ENCODE measurements around the gene ASTN2.

The ASTN2 gene

DNA sequence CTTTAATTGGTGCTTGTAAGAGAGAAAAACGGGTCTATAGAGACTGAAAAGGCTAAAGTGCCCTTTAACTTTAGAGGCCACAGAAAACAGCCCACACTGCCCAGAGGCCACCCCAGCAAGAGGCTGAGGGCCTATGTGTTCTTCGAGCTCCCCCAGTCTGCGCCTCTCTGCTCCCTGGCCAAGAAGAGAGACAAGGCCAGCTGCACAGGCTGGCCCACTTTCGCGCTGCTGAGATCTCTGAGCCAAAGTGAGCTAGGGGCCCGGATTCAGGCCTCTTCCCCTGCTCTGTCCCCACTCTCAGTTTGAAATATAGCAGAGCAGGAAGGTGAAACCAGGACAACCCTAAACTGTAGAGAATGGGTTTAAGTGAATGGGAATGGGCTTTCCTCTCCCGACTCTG, 859.7 kb downstream of the ASTN2 start:
- in situ Hi-C loops (cut with MboI; ENCODE audit: low sequenced_read_pairs), result loop anchor here (25.0 kb wide), 1 partner anchor 393 kb away; the partner anchor contains the start of gene PAPPA

- in situ Hi-C loops (cut with MboI; ENCODE audit: low sequenced_read_pairs), result loop anchor here (25.0 kb wide), 1 partner anchor 389 kb away; the partner anchor contains the start of gene PAPPA
Measured at GRCh38 chr9:116550696-116551436, 864.0 kb downstream of the ASTN2 start.

GRCh38 chr9:116549786-116550660, 864.8 kb downstream of the ASTN2 start:
- in situ Hi-C loops (cut with MboI; ENCODE audit: low sequenced_read_pairs), result loop anchor here (25.0 kb wide), 1 partner anchor 388 kb away; the partner anchor contains the start of gene PAPPA

DNA sequence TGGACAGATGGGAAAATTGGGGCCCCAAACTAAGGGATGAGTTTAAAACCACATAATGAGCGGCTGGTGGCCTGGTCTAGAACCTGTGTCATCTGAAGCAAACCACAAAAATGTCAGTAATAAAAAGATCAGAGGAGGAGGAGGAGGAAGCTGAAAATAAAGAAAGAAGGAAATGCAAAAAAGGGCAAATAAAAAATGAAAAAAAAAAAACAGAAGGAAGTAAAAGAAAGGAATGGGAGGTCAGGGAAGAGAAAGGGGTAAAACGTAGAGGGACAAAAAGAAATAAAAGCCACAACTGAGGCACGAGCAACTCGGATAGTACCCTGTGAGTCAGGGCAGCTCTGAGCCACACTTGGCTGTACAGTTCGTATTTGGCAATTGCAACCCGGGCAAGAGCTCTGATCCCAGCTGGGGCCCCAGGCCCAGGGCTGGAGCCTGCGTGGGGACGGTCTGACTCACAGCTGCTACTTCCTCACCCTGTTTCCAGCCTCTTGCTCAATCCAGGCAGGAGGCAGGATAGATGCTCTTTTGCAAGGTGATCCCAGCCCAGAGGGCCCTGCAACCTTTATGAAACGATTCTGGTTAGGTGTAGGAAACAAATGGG, 865.7 kb downstream of the ASTN2 start:
- in situ Hi-C loops (cut with MboI; ENCODE audit: low sequenced_read_pairs), result no loop called here

GRCh38 chr9:116547729-116548426, 867.0 kb downstream of the ASTN2 start:
- in situ Hi-C loops (cut with MboI; ENCODE audit: low sequenced_read_pairs), result no loop called here

DNA sequence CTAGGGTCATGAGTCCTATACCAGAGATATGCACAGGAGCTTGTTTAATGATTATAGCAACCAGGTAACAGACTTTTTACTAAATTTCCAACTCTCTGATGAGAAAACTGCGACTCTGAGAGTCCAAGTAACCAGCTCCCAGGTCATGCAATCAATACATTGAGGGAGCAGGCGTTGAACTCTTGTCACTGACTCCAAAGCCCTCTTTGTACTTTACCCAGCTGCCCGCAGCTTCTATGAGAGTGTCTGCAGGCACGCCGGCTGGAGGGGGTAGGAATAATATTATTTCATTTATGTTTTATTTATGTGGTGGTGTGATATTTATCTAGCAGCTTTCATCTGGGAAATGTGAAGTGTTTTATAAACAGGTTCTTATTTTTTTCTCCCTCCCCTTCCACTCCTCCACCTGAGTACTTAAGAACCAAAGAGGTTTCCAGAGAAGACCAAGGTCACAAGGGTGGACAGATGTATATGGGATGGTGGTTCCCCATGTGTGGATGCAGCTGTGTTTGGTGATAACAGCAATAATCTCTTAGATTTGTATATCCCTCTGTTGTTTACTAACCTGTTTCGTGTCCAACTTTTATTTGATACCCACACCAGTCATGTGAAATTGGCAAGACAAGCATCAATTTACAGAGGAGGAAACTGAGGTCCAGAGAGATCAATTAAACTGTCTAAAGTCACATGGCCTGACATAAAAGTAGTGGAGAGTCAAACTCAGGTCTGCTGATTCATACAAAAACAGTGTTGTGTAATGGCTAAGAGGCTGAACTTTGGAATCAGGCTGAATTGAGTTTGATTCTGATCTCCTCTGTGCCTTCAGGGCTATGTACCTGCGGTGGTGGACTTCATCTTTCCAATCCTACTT, 867.9 kb downstream of the ASTN2 start:
- in situ Hi-C loops (cut with MboI; ENCODE audit: low sequenced_read_pairs), result no loop called here

DNA sequence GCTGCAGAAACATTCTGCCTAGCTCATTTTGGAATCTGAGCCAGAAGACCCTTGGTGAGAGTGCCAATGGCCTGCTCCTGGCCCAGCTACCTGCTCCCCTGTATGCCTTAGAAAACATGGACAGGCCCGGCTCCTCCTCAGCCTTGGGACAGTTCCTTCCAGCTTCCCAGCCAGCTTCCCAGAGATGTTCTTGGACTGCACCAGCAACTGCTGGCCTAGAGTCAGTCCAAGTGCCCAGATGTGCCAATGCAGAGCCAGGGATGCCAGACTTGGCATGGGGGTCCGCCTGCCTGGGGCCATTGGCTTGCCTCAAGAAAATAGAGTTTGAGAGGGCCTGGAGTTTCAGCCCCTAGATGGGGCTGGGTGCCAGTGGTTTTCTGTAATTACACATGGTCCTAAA, 870.0 kb downstream of the ASTN2 start:
- in situ Hi-C loops (cut with MboI; ENCODE audit: low sequenced_read_pairs), result no loop called here

DNA sequence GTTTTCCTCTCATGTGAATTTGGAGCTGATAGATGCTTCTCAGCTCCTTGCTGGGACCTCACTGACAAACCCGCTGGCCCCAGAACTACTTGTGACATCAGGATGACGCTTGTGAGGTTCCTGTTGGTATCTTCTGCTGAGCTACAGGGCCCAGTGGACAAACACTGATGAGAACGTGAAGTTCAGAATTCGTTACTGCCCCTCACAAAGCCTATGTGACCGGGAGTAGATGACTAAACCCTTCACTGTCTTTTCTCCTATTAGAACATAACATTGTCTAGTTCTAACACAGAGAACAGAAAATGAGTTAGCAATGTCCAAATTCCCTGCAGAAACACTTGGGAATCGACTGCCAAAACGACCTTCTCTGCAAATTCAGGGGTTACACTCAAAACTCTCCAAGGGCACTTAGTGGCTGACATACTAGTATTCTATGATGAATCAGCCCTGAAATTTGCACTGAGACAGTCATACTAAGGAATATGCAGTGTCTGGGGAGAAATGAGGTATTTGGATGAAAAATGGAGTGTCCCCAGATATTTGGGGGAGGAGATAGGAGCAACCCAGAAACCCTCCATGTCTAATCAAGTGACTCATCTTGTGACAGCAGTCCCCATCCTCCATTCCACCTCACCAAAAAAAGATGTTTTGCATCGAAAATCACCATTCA, 871.0 kb downstream of the ASTN2 start:
- in situ Hi-C loops (cut with MboI; ENCODE audit: low sequenced_read_pairs), result no loop called here

DNA sequence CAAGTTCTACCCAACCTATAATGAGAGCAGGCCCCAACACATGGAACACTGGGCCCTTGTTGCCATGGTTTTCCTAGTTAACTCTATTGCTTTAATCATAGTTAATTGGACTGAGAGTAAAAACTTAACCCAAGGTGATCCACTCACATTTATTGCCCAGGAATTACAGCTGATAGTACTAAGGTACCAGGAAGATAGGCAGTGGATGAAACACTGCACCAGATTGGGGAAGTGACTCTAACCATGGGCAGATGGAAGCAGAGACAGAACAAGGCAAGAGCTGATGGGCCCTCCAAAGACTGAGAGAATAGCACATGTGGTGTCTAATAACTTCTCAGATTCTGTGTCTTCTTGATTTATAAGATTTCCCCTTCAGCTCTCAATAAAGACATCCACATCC, 873.5 kb downstream of the ASTN2 start:
- in situ Hi-C loops (cut with MboI; ENCODE audit: low sequenced_read_pairs), result no loop called here

DNA sequence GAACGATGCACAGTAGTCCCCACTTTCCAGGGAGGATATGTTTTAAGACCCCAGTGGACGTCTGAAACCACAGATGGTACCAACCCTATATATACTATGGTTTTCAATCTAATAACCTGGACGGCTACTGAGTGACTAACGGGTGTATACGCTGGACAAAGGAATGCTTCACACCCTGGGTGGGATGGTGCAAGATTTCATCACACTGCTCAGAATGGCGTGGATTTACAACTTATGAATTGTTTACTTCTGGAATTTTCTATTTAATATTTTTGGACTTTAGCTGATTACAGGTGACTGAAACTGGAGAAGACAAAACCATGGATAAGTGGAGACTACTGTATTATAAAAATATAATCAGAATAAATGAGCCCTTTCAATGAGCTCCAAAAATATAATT, 875.3 kb downstream of the ASTN2 start:
- in situ Hi-C loops (cut with MboI; ENCODE audit: low sequenced_read_pairs), result no loop called here

DNA sequence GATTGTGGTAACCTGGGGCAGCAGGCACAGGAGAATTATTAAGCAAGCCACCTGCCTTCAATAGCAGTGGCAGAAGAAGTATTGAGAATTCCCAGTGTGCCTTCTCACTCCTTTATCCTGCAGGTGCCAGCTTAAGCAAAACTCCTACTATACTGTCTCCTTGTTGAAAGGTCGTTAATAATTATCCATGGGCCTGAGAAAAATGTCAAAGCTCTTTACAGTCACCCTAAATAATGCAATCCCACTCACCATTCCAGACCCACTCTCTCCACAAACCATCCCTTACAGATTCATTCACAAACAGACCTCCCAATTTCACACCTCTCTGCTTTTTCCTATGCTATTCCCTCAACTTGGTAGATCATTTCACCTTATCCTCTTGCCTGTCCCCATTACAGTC, 889.2 kb downstream of the ASTN2 start:
- in situ Hi-C loops (cut with MboI; ENCODE audit: low sequenced_read_pairs), result no loop called here

GRCh38 chr9:116524778-116525470, 889.9 kb downstream of the ASTN2 start:
- in situ Hi-C loops (cut with MboI; ENCODE audit: low sequenced_read_pairs), result no loop called here

DNA sequence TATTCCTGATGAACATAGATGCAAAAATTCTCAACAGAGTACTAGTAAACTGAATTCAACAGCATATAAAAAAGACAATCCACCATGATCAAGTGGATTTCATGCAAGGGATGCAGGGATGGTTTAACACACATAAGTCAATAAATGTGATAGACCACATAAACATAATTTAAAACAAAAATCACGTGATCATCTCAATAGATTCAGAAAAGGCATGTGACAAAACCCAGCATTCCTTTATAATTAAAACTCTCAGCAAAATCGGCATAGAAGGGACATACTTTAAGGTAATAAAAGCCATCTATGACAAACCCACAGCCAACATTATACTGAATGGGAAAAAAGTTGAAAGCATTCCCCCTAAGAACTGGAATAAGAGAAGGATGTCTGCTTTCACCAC, 894.6 kb downstream of the ASTN2 start:
- in situ Hi-C loops (cut with MboI; ENCODE audit: low sequenced_read_pairs), result no loop called here

DNA sequence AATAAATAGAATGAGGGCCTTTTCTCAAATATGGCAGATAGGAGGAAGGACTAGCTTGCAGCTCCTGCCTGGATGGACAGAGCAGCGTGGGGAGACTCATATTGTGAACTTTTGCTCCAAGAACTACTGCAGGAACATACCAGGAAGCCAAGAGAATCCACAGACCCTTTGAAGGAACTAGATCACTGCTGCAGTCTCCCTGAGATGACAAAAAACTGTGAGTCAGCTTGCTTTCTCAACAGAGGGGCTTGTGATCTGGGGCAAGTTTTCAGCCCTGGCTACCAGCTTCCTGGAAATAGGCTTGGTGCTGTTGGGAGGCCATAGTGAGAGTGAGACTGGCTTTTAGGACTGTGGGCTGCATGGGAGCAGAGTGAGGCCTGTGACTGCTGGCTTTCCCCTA, 898.4 kb downstream of the ASTN2 start:
- in situ Hi-C loops (cut with MboI; ENCODE audit: low sequenced_read_pairs), result no loop called here

DNA sequence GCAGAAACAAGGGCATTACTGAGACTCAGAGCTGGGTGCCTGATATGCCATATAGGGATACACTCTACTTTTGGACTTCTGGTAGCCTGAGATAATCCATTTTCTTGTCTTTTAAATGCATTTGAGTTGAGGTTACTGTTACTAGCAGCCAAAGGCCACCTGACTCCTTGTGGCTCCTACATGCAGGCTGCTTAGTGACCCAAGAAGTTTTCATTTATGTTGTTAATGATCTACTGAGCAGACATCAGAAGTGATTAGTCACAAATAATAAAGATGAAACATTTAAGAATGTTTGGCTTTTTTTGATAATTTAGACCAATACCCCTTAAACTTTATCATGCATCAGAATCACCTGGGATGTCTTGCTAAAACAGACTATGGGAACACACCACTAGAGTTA, 899.3 kb downstream of the ASTN2 start:
- in situ Hi-C loops (cut with MboI; ENCODE audit: low sequenced_read_pairs), result no loop called here

- in situ Hi-C loops (cut with MboI; ENCODE audit: low sequenced_read_pairs), result no loop called here
Measured at GRCh38 chr9:116506685-116507084, 908.2 kb downstream of the ASTN2 start.

- in situ Hi-C loops (cut with MboI; ENCODE audit: low sequenced_read_pairs), result no loop called here
Measured at GRCh38 chr9:116504893-116505480, 909.9 kb downstream of the ASTN2 start.

- in situ Hi-C loops (cut with MboI; ENCODE audit: low sequenced_read_pairs), result no loop called here
Measured at GRCh38 chr9:116504081-116504480, 910.8 kb downstream of the ASTN2 start.

All from HL-60/S4 (cell line).